GM18517 (cell line): ENCODE results near the gene QSOX1.

ENCODE experiments used
- ATAC-seq: cut with Tn5 transposase; IDR thresholded peaks from one replicate; pipeline ENCODE4 v1.9.1; 2021; ENCODE audit warnings: mild to moderate bottlenecking, moderate library complexity; ENCODE audit not compliant: unreplicated experiment

Gene QSOX1

DNA sequence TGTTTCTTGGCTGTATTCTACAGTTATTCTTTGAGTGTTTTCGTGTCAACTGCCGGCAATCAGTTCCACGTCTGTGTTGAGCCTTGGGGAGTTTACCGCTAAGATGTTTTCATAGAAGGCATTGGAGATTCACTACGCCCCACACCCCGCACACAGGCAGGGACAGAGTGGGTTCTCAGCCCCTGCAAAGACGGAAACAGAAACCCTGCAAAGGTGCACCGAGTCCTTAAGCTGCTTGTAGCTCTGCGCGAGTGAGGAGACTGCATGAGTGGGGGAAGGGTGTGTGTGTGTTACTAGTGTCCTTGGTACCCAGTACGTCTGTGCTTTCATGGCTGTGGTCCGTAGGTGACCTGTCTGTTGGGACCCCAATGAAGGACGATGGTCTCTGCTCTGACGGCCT, 77.3 kb downstream of the QSOX1 start:
- ATAC-seq, result no peak

DNA sequence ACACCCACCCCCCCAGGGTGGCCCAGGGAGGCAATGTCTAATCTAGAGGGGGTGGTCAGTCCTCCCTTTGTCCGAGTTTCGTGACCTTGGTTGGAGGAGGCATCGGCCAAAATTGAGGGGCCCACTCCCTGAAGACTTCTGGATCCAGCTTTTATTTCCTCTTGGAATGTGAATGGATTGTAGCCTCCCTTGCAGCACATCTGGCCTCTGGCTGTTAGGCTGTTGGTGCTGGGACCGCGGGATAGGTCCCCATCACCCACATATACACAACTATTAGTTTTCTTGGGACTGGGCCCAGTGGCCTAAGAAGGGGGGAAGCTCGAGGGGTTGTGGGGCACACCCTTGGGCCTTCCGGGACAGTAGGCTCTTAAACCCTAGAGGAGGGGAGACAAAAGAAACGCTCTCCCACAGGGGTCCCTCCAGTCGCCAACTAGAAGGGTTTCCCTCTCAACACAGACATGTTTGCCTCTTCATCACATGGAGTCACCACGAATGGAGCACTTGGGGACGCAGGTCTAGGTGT, 77.9 kb downstream of the QSOX1 start:
- no peak for ATAC-seq

DNA sequence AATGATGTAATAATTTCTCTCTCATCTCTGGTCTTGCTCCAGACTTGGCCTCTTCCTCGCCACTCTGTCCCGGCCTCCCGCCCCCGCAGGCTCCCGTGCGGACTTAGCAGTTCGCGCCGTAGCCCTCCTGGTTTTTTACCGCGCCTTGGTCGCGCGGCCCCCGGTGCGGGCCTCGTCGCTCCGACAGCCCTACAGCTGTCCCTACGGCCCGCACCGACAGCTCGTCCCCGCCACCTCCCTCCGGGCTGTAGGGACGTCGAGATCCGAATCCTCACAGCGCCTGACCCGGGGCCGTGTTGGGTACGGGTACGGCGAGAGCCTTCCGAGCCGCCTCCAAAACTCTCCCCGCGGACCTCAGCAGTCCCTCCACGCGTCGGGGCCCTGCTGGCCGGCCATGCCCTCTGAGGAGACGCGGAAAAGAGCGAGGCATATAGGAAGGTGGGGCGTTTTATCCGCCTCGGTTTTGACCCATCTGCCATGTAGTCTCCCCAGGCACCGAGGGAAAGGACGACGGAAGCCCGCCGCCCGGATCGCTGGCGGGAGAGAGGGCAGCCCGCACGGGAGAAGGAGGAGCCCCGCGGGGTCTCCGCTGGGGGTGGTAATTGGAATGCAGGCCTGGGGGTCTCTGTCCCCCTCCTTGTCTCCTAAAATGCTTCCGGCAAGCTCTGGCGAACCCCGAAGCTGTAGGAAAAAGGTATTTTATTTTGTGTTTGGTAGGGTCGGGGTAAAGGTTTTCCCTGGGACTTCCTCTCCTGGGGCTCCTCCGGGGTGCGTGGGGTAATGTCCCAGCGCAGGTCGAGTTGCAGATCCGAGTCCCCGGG, 78.7 kb downstream of the QSOX1 start:
- ATAC-seq, result no peak

DNA sequence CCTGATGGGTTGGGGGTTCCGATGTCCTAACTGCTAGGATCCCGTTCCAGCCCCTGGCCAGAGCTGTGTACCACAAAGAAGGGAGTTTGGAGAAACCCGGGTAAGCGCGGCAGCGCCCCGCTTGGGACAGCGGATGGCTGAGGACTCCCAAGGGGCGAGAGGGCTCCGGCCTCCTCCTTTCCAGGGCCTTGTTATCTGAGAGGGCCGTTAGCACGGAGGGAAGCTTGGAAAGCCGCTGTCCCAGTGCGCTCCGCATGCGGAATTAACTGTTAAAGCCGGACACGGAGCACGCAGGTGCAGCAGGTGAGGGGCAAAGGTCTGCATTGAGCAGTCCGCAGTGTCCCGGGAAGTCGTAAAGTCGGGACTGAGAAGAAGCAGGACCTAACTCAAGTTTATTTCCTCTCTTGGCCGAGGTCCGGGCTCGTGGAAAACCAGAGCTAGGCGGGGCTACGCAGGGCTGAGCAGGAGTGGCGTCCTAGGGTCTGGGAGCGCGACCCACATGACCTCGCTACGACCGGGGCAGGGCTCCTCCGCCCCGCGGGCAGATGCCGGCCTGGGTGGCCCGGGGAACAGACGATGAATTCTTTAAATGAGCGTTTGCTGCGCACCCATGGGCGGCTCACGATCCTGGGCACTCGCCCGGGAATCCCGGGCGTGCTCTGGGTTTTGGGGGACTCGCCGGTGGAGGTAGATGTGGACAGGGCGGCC, 79.9 kb downstream of the QSOX1 start:
- no peak for ATAC-seq

DNA sequence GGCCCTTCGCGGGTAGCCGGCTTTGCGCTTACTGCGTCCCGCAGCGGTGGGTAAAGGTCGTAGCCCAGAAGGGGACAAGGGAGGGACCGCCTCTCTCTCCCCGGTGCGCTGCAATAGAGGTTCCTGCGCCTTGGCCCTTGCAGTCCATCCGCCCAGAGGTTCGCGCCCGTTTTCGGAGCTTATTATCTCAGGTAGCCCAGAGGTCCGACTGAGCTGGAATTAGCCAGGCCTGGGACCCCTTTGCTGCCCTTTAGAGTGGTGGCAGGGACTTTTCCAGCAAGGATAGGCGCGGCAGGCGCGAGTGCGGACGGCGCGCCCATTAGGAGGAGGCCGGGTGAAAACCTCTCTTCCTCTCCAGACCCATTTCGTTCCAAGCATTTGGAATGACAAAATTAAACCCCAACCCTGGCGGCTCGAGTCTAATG, 80.4 kb downstream of the QSOX1 start:
- no peak for ATAC-seq

DNA sequence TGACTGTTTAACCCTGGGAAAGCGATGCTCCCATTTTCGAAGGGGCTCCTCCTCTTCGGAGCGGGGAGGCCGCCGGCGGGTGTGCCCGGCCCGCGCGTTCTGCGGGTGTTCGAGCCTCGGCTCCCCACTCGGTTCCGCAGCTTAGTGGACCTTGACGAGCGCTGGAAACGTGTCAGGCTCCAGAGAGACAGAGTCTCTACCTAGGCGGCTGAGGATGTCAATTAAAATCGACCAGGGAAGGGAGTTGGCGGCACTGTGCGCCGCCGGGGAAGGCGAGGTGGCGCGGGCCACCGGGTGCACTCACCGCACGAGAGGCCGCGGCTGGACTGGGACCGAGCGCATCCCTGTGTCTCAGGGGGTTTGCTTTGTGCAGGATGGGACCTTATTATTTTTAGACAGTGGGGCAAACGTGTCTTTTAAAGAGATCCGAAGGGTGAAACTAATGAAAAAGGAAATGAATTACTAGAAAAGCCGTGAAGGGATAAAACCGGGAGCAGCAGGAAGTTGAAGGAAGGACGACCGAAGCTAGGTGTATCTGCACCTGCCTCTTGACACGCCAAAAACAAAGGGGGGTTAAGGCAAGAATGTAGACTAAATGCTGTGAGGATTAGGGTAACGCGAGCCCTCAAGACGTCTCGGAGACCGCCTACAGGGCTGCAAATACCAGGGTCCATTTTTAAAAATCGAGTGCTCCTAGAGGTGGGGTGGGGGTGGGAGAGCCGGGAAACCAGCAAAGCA, 81.0 kb downstream of the QSOX1 start:
- ATAC-seq, result no peak

DNA sequence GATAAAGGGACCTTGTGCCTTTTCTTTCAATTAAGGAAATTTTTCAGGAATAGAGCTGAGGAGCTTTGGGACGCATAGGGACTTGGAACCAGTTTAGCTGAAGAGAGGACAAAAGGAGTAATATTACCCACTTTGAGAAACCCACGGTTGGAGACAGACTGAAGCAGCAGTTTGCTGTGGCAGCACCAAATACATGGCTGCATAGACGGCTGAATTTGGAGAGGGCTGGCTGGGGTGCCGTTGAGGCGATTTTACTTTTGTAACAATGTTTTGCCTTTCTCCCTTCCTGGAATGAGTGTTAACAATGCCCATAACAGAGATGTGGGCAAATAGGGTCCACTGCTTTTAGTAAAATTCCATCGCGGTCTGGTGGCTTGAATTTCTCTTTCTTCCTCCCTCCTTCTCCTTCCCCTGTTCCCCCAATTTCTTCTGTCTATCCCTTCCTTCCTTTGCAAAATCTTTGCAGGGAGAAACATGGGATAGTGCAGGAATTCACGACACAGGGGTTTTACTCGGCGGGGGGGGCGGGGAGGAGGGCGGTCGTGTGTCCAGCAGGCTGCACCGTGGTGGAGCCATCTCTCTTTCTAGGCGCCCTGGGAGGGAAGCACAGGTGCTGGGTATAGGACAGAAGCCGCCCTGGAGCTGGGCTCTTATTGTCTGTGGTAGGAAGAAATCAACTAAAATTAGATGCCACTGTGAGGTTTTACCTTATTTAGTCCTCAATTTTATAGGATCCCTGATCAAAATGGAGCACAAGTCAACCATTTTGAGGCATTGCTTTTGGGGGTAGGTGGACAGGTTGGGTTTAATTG, 82.2 kb downstream of the QSOX1 start:
- ATAC-seq, result no peak

DNA sequence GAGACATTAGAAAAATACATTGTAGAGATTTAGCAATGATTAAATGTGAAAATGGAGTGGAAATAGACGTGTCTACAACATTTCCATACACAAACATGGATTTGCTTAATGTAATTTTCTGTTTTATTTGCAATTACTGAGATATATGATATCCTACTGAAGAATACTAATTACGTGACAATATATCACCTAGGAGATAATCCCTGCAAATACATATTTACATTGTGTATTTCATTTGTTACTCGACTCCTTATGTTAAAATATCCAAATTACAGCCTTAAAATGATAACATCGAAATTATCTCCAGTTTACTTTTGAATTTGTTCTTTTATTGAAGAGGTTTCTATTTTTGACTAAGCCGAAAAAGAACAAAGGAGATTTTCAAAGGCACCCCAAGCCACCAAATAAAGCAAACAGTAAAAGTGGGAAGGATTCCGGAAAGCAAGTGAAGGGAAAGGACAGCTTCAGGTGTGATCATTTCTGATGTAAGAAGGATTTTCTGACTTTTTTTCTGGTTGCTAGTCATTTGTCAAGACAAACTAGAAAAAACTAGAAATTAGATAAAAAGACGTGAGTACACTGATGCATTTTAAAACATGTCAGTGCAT, 83.3 kb downstream of the QSOX1 start:
- ATAC-seq, result no peak

DNA sequence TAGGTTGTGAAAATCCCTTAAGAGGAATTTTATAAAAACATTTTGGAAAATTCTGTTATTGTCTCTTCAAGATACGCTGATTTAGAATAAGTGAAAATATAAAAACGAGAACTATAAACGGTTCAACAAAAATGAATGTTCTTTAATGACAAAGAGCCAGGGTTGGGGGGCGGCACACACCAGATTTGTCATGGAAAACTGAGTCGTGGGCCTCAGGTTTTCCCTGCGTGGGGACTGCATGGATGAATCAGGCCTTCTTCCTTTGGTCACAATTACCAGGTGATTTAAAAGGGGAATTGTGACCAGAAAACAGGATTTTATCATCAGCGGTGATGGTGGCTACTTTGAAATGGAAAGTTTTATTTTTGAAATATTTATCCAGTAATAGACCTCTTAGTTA, 84.0 kb downstream of the QSOX1 start:
- ATAC-seq, result no peak

DNA sequence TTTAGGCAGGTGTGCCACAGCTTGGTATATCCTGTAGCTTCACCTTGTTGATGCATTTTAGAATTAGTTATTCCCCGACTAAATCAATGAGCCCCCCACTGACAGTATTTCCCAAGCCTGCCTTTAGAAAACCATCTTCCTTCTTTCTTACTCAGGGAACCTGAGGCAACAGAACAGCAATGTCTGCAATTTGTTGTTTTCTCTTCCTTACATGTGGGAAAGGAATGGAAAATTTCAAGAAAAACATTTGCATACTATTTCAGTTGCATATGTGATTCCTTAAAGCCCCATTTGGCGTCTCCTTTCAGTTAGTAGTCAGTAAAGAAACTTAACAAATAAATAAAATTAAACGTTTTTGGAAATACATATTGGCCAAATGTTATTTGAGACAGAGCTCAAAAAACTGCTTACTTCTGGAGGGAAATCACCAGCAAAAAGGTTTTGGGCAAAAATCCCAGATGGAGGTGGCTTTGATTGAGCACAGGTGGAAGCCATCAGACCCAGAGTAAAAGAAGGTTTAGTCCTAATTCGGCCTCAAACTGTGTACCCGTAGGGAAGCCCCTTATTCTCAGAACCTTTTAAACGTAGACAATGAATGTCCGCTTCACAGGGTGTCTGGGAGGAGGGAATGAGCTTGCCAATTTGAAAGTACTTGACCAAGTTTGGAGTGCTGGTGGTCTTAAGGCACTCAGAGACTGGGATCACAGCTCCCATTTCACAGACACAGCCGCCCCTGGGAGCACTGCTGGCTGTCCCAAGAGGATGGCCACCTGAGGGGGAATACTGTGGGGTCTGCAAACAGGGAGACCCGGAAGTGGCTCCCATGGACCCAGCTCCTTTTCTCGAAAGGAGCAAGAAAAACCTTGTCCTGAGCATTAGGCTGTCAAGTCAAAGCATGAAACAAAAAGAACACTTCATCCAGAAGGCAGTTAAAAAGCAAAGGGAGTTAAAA, 84.8 kb downstream of the QSOX1 start:
- ATAC-seq, result no peak

DNA sequence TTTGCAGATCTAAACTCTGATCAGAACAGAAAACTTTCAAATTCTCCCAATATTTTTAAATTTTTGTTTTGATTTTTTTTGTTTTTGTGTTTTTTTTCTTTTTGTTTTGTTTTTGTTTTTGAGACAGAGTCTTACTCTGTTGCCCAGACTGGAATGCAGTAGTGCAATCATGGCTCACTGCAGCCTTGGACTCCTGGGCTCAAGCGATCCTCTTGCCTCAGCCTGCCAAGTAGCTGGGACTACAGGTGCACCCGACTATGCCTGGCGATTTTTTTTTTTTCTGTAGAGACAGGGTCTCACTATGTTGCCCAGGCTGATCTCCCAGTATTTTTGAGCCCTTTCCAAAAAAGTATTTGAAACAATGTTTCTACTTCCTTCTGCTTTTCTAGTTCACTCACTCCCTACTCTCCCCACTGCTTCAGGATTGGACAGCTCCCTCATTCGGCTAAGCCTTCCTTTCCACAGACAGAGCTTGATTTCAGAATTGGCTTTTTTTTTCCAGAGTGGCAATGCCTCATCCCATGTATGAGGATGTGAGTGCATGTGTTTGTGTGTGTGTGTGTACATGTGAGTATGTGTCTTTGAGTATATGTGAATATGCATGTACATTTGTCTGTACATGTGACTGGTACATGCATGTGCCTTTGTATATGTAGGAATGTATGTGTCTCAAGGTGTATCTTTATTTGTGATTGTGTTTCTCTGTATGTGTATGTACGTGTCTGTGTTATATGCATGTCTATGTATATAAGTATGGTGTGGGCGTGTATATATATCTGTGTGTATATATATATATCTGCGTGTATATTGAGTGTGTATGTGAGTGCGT, 87.3 kb downstream of the QSOX1 start:
- ATAC-seq, result no peak

DNA sequence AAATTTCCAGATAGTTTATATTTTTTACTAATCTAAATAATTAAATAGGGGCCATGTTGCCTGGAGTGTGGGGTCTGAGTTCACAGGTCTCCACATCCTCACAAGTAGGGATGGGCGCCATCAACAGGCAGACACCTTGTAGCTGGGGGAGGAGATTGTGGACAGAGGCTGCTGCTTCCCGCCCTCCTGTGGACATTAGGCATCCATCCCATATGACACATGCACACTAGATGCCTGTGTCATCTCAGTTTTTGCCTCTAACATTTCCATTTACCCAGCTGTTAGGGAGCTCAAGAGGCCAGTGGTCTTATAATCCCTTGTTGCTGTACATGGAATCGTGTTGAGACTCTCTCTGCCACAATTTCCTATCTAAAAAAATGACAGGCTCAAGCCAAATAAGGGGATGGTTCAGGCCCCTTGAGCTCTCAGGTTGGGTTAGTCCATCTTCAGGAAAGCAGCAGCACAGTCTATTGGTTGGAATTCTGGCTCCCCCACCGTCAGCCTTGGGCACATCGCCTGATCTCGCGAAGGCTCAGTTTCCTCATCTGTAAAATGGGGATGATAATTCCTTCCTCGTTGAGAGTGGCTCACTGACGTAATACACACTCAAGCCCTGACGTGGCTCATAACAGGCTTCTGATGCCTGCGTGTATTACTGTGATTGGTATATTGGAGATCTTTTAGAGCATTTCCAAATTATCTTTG, 89.0 kb downstream of the QSOX1 start:
- no peak for ATAC-seq

DNA sequence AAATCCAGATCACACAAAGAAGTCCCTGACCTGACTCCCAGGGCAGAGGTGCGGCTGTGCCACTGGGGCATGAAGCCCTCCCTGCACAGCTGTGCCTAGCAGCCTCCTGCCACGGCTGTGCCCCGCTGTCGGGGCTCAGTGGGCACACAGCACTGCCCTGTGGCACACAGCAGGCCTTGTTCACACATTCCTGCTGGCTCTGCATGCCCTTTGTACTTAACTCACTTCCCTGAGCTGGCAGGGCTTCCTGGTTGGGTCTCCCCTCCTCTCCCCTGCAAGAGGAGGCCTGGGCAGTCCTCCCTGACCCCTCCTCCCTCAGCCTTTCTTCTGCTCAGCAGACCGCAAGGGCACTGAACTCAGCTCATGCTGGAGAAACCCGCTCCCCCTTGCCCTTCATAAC, 90.2 kb downstream of the QSOX1 start:
- ATAC-seq, result no peak

DNA sequence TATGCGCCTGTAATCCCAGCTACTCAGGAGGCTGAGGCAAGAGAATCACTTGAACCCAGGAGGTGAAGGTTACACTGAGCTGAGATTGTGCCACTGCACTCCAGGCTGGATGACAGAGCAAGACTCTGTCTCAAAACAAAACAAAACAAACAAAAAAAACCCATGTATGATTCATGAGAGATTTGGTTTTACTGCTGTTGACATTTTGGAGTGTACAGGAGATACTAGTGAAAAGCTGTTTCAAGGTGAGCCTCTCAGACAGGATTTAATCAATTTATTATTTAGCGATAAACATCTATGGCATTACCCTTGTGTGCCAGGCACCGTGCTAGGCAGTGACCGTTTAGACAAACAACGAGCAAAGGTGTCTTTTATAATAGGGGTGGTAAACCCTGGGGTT, 91.9 kb downstream of the QSOX1 start:
- no peak for ATAC-seq

DNA sequence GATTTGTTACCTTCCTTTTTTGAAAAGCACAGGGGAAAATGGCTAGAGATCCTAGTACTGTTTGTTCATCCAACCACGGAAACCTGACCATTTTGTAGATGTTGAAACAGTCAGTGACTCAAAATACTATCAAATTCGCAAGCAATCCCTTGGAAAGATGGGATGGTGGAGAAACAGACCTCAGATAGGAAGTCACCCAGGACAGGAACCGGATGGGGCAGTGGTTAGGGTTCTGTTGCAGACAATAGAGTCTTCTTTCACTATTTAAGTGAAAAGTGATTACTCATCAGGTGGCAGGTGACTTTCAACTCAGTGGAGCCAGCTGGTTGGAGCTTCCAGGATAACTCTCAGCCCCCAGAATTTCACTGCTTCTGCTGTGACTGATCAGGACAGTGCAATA, 92.4 kb downstream of the QSOX1 start:
- no peak for ATAC-seq

DNA sequence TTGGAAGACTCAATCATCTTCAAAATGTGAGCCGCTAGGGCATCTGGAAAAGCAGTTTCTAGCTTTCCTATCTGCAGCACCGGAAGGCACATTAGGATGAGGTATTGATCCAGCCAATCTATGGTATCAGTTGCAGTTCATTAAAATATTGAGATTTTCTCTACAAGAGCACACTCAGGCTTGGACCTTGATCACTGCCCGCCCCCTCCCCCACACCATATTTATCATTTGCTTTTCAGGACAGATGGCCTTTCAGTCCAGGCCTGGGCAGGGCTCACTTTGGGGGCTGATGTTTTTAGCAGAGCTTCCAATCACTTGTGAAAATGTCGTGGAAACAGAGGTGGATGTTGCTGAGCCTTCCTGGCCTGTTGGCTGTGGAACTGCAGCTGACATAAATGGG, 92.9 kb downstream of the QSOX1 start:
- ATAC-seq, result no peak

DNA sequence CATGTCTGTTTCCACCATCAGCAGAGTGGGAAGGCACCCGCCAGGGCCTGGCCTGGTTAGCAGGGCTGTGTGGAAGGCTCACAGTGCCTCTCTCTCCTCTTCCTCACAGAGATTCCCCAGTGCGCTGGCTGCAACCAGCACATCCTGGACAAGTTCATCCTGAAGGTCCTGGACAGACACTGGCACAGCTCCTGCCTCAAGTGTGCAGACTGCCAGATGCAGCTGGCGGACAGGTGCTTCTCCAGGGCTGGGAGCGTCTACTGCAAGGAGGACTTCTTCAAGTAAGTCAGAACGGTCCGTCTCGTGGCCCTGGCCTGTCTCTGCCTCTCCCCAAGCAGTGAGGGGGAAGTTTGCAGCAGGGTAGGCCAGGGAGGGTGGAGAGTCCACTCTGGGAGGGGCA, 93.5 kb downstream of the QSOX1 start:
- no peak for ATAC-seq
